Body of pancreas (tissue), 4 donors: ENCODE measurements around the gene PLAAT5.

Experiments
- CTCF ChIP-seq, 7 experiments: fragments of 450-650 bp in 4 of 7; fragments of 200-600 bp in 3 of 7; sonication (generic) in 3 of 7; IDR thresholded peaks; one replicate each; pipeline ENCODE4 v1.5.1; 2016 to 2019; ENCODE audit warnings: antibody characterized with exemption in 7 of 7
- POLR2A ChIP-seq, 3 donors: fragments of 450-650 bp; IDR thresholded peaks; one replicate each; pipeline ENCODE4 v1.6.1; 2016; ENCODE audit warnings: antibody characterized with exemption in 3 of 3, mild to moderate bottlenecking in 2 of 3

- no peak for TF ChIP-seq CTCF (IDR thresholded peaks at IDR 0.05)
- no peak for TF ChIP-seq POLR2A (IDR thresholded peaks at IDR 0.05)
Measured at GRCh38 chr11:63502252-63502820, 11.4 kb upstream of the PLAAT5 start.
